T-cell (primary cell): ENCODE data around the gene TUT7. TPM values are rescaled to one million over a fixed set of nuclear protein-coding genes. Genes with fewer than 3 reads are reported as not detected.

Experiments
- ATAC-seq, 4 experiments: fragments of 200-7000 bp in 3 of 4; fragments of 150-1000 bp in 1 of 4; cut with Tn5 transposase; replicated peaks in 1 of 4; 1 replicate in 3 of 4; 2 replicates in 1 of 4; pipeline ENCODE4 v1.10.0; 2021; ENCODE audit warnings: moderate library complexity in 3 of 4, mild to moderate bottlenecking in 2 of 4, moderate number of reproducible peaks in 1 of 4
- CTCF ChIA-PET, 2 donors: fragments of 300-600 bp; sonication (Branson Sonifier 250); formaldehyde crosslinking; loops; one replicate each; lab custom pipeline; 2022; ENCODE audit warnings: antibody characterized with exemption in 2 of 2; lab: Charles Lee
- POLR2A ChIA-PET, 2 donors: fragments of 300-600 bp; sonication (Branson Sonifier 250); formaldehyde crosslinking; loops; one replicate each; lab custom pipeline; 2022; ENCODE audit warnings: antibody characterized with exemption in 2 of 2; lab: Charles Lee
- DNase-seq, 35 experiments: peaks; one replicate each; pipeline versions ENCODE4 v3.0.0 to v3.0.0-alpha.2; 2013 to 2023
- H3K27ac ChIP-seq: one replicate; pipeline ENCODE4 v1.5.1; 2013; ENCODE audit warnings: low read length
- H3K27me3 ChIP-seq, 2 experiments: replicated peaks in 1 of 2; 1 replicate in 1 of 2; 2 replicates in 1 of 2; pipeline versions ENCODE4 v1.6.1 to v1.7.0; 2013; ENCODE audit warnings: low read length in 1 of 2, mixed read lengths in 1 of 2; ENCODE audit not compliant: control insufficient read depth in 2 of 2, insufficient read depth in 2 of 2; ENCODE audit errors: extremely low read depth in 1 of 2
- H3K36me3 ChIP-seq, 2 donors: 1 replicate in 1 of 2; 2 replicates in 1 of 2; pipeline versions ENCODE4 v1.6.1 to v1.7.0; 2013; ENCODE audit warnings: low read length in 1 of 2; ENCODE audit not compliant: control insufficient read depth in 2 of 2, insufficient read depth in 1 of 2; ENCODE audit errors: extremely low read depth in 1 of 2
- H3K4me1 ChIP-seq, 2 experiments: 1 replicate in 1 of 2; 2 replicates in 1 of 2; pipeline versions ENCODE4 v1.6.1 to v1.7.0; 2013; ENCODE audit warnings: low read length in 2 of 2, mixed read lengths in 1 of 2; ENCODE audit not compliant: insufficient read depth in 2 of 2, control insufficient read depth in 1 of 2; ENCODE audit errors: extremely low read depth in 1 of 2
- H3K4me3 ChIP-seq, 2 donors: 1 replicate in 1 of 2; 2 replicates in 1 of 2; pipeline versions ENCODE4 v1.5.1 to v1.7.0; 2013; ENCODE audit warnings: mild to moderate bottlenecking in 2 of 2, low read length in 1 of 2, moderate library complexity in 1 of 2; ENCODE audit not compliant: control insufficient read depth in 1 of 2; ENCODE audit errors: extremely low read depth in 1 of 2
- H3K9me3 ChIP-seq: 2 replicates; pipeline ENCODE4 v1.7.0; 2013
- H3K27ac Mint-ChIP-seq, 2 donors: one replicate each; pipeline ENCODE4 v1.8.0; 2020 to 2021; ENCODE audit warnings: mild to moderate bottlenecking in 2 of 2, mixed read lengths in 2 of 2
- H3K27me3 Mint-ChIP-seq, 2 donors: one replicate each; pipeline ENCODE4 v1.8.0; 2021 to 2022; ENCODE audit warnings: mixed read lengths in 2 of 2
- H3K36me3 Mint-ChIP-seq: one replicate; pipeline ENCODE4 v1.8.0; 2021; ENCODE audit warnings: mixed read lengths
- H3K4me1 Mint-ChIP-seq, 3 donors: one replicate each; pipeline ENCODE4 v1.8.0; 2020 to 2022; ENCODE audit warnings: mixed read lengths in 3 of 3, mild to moderate bottlenecking in 1 of 3
- H3K4me3 Mint-ChIP-seq, 3 donors: one replicate each; pipeline ENCODE4 v1.8.0; 2020 to 2022; ENCODE audit warnings: mild to moderate bottlenecking in 3 of 3, mixed read lengths in 3 of 3, moderate library complexity in 3 of 3
- H3K9me3 Mint-ChIP-seq, 3 donors: one replicate each; pipeline ENCODE4 v1.8.0; 2020 to 2022; ENCODE audit warnings: mixed read lengths in 3 of 3
- WGBS: methylation state at CpG from one replicate; pipeline ENCODE4 v1.1.5; 2013; ENCODE audit warnings: missing lambda C conversion rate; ENCODE audit not compliant: insufficient coverage; 5-methylcytosine and 5-hydroxymethylcytosine counted together
- total RNA-seq, 35 experiments: library from RNA in 6 of 35; stranded (reverse) in 6 of 35; fragments of 120-200 nt in 1 of 35; gene quantifications; one replicate each; pipeline versions ENCODE4 v1.2.1 to v1.2.4 and lab custom pipeline; 2013 to 2026

Gene TUT7
- total RNA-seq, 5 donors from 2014 or later (not counting 1 experiment from before 2014, with no cell fraction given) = 45.4 to 50.4 (median 48.6) TPM

DNA sequence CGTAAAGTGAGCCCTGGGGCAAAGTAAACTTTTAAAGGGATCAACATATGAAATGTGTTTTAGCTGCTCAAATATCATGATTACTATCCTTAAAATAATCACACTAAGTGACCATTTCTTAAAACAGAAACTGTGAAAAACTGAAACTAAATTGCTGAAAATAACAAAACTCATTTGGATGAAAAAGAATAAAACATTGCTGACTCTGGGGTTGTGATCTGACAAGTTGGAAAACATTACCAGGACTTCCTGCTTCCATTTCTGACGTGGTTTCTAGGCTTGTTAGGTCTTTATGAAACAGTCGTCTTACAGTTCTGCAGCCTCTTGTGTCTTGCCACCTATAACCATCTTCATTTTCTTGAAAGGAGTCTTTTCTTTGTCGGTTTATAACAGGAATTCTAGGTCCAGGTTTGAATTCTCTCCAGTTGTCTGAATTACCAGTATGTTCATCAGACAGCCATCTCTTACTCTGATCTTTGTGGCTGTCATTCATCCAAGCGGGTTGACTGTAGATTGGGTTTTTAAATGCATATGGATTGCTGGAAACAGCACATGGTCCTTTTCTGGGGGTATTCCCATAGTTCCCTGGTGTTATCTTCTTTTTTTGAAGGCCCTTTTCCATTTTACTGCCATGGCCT lies 1.7 kb downstream of the TUT7 start:
- no peaks in the 10 kb centered on the region for H3K9me3 ChIP-seq
- CTCF ChIA-PET = interaction anchor here in 1 of 2 donors (1.2 kb wide), 2 partner anchors 13 to 14 kb away, joined by 3 read pairs; no protein-coding TSS in a partner anchor
- peak in 4 of 35 experiments; percentile 3 to 59 (median 18) for DNase-seq
- Mint-ChIP-seq H3K36me3 (peaks cover 24% of the 10 kb centered on the region), H3K27me3 (no peaks in the 10 kb centered on the region), H3K4me1 (peaks cover 51 to 74% (median 63%) of the 10 kb centered on the region in 3 donors), H3K27ac (peak overlapping the region; percentile 71 to 90), H3K9me3 (no peaks in the 10 kb centered on the region), H3K4me3 (peak overlapping the region; percentile 94 to 97 (median 96))
- peaks cover 18 to 24% of the 10 kb centered on the region in 2 experiments for H3K4me1 ChIP-seq
- H3K27ac ChIP-seq = peak overlapping the region; percentile 85
- no CpG with 5 or more reads among the region's 5 CpGs for WGBS
- no peaks in the 10 kb centered on the region for H3K27me3 ChIP-seq
- H3K36me3 ChIP-seq = no peaks in the 10 kb centered on the region
- ATAC-seq = peak in 1 of 4 experiments; percentile 31
- H3K4me3 ChIP-seq = peak overlapping the region in 1 of 2 donors; percentile 99
- POLR2A ChIA-PET = interaction anchor here in 1 of 2 donors (0.9 to 1.0 kb wide), 2 partner anchors 14 to 70 kb away, joined by 3 to 4 read pairs; partner anchors contain the start of gene ISCA1

DNA sequence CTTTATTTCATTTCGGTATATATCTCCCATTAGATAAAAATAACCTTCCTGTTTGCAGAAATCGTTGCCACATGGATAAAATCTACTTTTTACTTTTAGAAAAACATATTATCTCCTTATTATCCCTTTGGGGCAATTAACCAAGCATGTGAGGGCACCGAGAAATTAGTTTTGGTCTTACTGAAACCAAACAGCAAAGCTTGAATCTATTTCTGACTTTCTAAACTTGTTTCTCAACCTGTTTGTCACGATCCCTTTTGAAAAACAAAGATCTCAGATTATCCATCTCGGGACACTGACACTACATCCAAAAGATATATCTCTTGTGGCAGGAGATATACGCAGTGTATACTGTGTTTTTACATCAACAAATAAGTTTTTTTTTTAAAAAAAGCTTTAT lies 2.3 kb downstream of the TUT7 start:
- Histone ChIP-seq H3K27ac (no peak overlapping the region), H3K36me3 (no peaks in the 10 kb centered on the region), H3K4me1 (peaks cover 18 to 24% of the 10 kb centered on the region in 2 experiments), H3K27me3 (no peaks in the 10 kb centered on the region), H3K9me3 (no peaks in the 10 kb centered on the region), H3K4me3 (peak overlapping the region in 1 of 2 donors; percentile 99)
- peak overlapping the region in 1 of 2 donors; percentile 74 for H3K27ac Mint-ChIP-seq
- H3K36me3 Mint-ChIP-seq = peaks cover 24% of the 10 kb centered on the region
- POLR2A ChIA-PET = interaction anchor here in 1 of 2 donors (0.9 to 1.0 kb wide), 2 partner anchors 14 to 69 kb away, joined by 3 to 4 read pairs; partner anchors contain the start of gene ISCA1
- peak overlapping the region; percentile 79 to 97 (median 96) for H3K4me3 Mint-ChIP-seq
- CTCF ChIA-PET = interaction anchor here in 1 of 2 donors (1.2 kb wide), 2 partner anchors 12 to 14 kb away, joined by 3 read pairs; no protein-coding TSS in a partner anchor
- peaks cover 56 to 80% (median 68%) of the 10 kb centered on the region in 3 donors for H3K4me1 Mint-ChIP-seq
- no peaks in the 10 kb centered on the region for H3K27me3 Mint-ChIP-seq
- DNase-seq (no peak), ATAC-seq (no peak)
- no peaks in the 10 kb centered on the region for H3K9me3 Mint-ChIP-seq
- 16% methylated on average over 3 of the region's 6 CpGs for WGBS

DNA sequence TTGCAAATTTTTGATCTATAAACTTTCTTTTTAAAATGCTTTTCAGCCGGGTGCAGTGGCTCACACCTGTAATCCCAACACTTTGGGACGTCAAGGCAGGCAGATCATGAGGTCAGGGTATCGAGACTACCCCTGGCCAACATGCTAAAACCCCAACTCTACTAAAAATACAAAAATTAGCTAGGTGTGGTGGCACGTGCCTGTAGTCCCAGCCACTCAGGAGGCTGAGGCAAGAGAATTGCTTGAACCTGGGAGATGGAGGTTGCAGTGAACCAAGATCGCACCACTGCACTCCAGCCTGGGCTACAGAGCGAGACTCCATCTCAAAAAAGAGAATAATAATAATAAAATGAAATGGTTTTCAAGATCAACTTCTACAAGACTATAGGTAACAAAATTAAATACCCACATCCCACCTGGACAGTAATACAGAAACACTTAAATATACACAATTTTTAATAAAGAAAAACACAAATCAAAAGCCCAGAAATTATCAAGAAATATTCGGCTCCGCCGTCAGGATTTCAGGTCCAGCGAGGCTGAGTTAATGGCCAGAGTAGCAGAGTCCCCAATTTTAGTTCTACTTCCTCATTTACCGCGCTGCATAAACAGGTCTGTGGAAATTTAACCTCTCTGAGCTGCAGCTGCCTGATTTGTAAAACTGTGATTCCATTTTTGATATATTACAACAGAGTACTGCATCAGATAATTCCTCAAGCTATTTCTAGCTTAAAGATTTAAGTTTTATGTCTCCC lies 4.0 kb downstream of the TUT7 start:
- DNase-seq = no peak
- Histone ChIP-seq H3K4me3 (peak overlapping the region in 1 of 2 donors; percentile 10), H3K27ac (no peak overlapping the region), H3K27me3 (no peaks in the 10 kb centered on the region), H3K36me3 (peaks cover 0 to 13% of the 10 kb centered on the region in 2 donors), H3K9me3 (no peaks in the 10 kb centered on the region), H3K4me1 (peaks cover 19 to 24% of the 10 kb centered on the region in 2 experiments)
- CTCF ChIA-PET = interaction anchor here in 1 of 2 donors (0.7 kb wide), 1 partner anchor 607 kb away, joined by 5 read pairs; no protein-coding TSS in a partner anchor
- H3K4me3 Mint-ChIP-seq = peak overlapping the region; percentile 66 to 96 (median 69)
- peaks cover 72 to 88% (median 81%) of the 10 kb centered on the region in 3 donors for H3K4me1 Mint-ChIP-seq
- H3K27ac Mint-ChIP-seq = peak overlapping the region; percentile 53 to 65
- POLR2A ChIA-PET = interaction anchor here (0.7 to 1.1 kb wide), 3 partner anchors 11 to 67 kb away, joined by 4 to 6 read pairs (median 6); partner anchors contain the start of gene ISCA1 (in 1 of the 2)
- peaks cover 35% of the 10 kb centered on the region for H3K36me3 Mint-ChIP-seq
- WGBS = 63% methylated on average over 4 of the region's 12 CpGs
- H3K27me3 Mint-ChIP-seq = no peaks in the 10 kb centered on the region
- H3K9me3 Mint-ChIP-seq = no peaks in the 10 kb centered on the region
- ATAC-seq = no peak

DNA sequence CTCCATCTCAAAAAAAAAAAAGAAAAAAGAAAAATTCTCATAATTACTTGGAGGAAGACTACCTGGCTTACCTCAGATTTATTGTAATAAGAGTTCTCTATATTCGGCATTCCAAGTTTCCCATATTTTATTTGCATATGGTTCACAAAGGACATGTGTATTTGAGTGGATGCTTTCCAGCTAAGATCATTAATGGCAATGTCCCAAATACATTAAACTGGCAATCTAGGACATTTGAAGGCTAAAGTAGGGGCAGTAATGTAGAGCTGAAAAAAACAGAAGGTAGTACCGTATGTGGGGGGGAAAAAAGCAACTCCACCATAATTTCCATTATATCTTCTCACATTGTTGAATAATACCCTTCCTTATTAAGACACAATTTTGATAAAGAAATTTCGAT lies 4.9 kb downstream of the TUT7 start:
- H3K4me3 Mint-ChIP-seq = peak overlapping the region in 2 of 3 donors; percentile 21 to 47
- peaks cover 74 to 86% (median 82%) of the 10 kb centered on the region in 3 donors for H3K4me1 Mint-ChIP-seq
- Histone ChIP-seq H3K4me1 (peaks cover 16 to 18% of the 10 kb centered on the region in 2 experiments), H3K36me3 (peaks cover 0 to 22% of the 10 kb centered on the region in 2 donors), H3K27me3 (no peaks in the 10 kb centered on the region), H3K4me3 (no peak overlapping the region), H3K9me3 (no peaks in the 10 kb centered on the region), H3K27ac (no peak overlapping the region)
- ChIA-PET CTCF (no interaction called here), POLR2A (interaction anchor here in 1 of 2 donors (0.7 to 1.1 kb wide), 2 partner anchors 10 to 67 kb away, joined by 3 to 6 read pairs; partner anchors contain the start of gene ISCA1)
- no CpG with 5 or more reads among the region's 3 CpGs for WGBS
- ATAC-seq = no peak
- peaks cover 43% of the 10 kb centered on the region for H3K36me3 Mint-ChIP-seq
- no peaks in the 10 kb centered on the region for H3K27me3 Mint-ChIP-seq
- H3K27ac Mint-ChIP-seq = no peak overlapping the region
- no peaks in the 10 kb centered on the region for H3K9me3 Mint-ChIP-seq
- DNase-seq = no peak

DNA sequence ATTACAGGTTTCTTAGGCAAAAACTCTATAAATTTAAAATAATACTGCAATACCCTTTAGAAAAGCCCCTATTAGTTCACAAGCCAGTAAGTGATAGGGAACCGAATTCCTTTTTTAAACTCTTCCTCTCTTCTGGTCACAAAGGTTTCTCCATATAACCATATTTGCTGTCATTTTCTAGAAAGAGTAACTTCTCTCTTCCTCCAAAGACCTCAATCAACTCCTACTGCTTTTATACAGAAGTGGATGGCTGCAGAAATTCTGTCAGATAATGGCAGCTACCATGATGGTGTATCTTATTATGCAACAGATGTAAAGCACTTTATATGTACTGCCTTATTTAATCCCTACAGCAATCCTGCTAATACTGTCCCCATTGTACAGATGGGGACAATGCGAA lies 6.2 kb downstream of the TUT7 start:
- Mint-ChIP-seq H3K36me3 (peaks cover 46% of the 10 kb centered on the region), H3K27ac (peak overlapping the region; percentile 33 to 73), H3K9me3 (no peaks in the 10 kb centered on the region), H3K27me3 (no peaks in the 10 kb centered on the region), H3K4me1 (peaks cover 73 to 77% (median 75%) of the 10 kb centered on the region in 3 donors), H3K4me3 (peak overlapping the region; percentile 43 to 52 (median 47))
- CTCF ChIA-PET = no interaction called here
- ATAC-seq = no peak
- POLR2A ChIA-PET = interaction anchor here in 1 of 2 donors (0.6 kb wide), 1 partner anchor 55 kb away, joined by 4 read pairs; no protein-coding TSS in a partner anchor
- H3K27me3 ChIP-seq = no peaks in the 10 kb centered on the region
- no peaks in the 10 kb centered on the region for H3K9me3 ChIP-seq
- peaks cover 0 to 23% of the 10 kb centered on the region in 2 donors for H3K36me3 ChIP-seq
- no peak overlapping the region for H3K4me3 ChIP-seq
- H3K27ac ChIP-seq = no peak overlapping the region
- DNase-seq = no peak
- peaks cover 16 to 18% of the 10 kb centered on the region in 2 experiments for H3K4me1 ChIP-seq
- no CpG with 5 or more reads among the region's 2 CpGs for WGBS

DNA sequence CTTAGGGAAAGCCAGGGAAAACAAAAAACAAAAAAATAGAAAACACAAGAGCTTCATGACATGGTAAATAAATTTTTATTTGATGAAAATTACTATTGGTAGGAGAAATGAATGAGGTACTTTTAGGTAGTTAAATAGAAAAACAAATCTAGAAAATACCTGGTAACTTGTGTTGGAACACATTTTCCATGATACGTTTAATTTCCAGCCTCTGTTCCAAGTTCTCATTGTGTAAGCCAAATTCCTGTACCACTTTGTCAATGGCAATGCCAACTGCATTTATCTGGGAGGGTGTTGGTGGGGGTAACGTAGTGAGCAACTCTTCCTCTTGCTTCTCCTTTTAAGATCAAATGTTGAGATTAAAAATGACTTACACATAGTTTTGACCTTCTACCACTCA lies 9.4 kb downstream of the TUT7 start:
- peaks cover 4 to 5% of the 10 kb centered on the region in 2 experiments for H3K4me1 ChIP-seq
- Mint-ChIP-seq H3K27me3 (no peaks in the 10 kb centered on the region), H3K36me3 (peaks cover 58% of the 10 kb centered on the region), H3K27ac (peak overlapping the region; percentile 23 to 32), H3K4me3 (no peak overlapping the region), H3K9me3 (no peaks in the 10 kb centered on the region), H3K4me1 (peaks cover 45 to 72% (median 69%) of the 10 kb centered on the region in 3 donors)
- H3K9me3 ChIP-seq = no peaks in the 10 kb centered on the region
- ATAC-seq (no peak), DNase-seq (no peak)
- no peak overlapping the region for H3K4me3 ChIP-seq
- POLR2A ChIA-PET = no interaction called here
- CTCF ChIA-PET = no interaction called here
- no CpG with 5 or more reads among the region's 2 CpGs for WGBS
- no peaks in the 10 kb centered on the region for H3K27me3 ChIP-seq
- H3K27ac ChIP-seq = no peak overlapping the region
- H3K36me3 ChIP-seq = peaks cover 0 to 45% of the 10 kb centered on the region in 2 donors
